ENCODE data around the gene MITF.
A peak's percentile ranks its signal among the peaks of the same experiment; 100 is the strongest.

DNA sequence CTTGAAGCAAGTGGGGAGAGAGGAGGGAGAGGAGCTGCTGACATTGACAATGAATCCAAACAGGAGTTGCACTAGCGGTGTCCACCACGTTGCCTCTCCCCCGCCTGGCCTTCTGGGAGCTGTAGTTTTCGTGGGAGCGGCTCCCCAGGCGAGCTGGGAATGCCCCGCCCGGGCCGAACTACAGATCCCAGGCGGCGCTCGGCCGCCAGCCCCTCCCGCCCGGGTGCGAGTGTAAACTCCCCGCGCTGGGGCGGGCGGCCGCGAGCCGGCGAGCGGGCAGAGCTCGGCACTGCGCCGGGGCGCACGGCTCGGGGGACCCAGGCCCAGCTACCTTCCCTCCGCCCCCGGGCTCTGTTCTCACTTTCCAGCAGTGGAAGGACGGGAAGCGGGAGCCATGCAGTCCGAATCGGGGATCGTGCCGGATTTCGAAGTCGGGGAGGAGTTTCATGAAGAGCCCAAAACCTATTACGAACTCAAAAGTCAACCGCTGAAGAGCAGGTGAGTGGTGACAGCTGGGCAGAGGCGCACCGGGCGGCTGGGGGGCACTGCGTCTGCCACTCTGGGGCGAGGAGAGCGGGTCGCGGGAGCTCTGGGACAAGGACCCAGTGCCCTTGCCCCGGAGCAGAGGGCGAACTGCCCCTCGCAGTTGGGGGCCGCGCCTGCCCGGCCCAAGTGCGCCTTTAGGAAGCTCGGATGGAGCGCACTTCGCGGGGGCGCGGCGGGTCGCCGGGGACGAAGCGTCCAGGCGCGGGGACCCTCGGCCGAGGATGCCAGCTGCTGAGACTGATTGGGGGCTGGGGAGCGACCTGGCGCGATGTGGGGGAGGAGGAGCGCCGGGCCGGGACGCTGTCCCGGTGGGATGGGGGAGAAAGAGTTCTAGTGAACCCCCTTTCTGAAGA lies at the start of gene MITF:
- TF ChIP-seq POLR2A (IDR thresholded peaks at IDR 0.05): peak; percentile 18
- TF ChIP-seq, protein P1, sequence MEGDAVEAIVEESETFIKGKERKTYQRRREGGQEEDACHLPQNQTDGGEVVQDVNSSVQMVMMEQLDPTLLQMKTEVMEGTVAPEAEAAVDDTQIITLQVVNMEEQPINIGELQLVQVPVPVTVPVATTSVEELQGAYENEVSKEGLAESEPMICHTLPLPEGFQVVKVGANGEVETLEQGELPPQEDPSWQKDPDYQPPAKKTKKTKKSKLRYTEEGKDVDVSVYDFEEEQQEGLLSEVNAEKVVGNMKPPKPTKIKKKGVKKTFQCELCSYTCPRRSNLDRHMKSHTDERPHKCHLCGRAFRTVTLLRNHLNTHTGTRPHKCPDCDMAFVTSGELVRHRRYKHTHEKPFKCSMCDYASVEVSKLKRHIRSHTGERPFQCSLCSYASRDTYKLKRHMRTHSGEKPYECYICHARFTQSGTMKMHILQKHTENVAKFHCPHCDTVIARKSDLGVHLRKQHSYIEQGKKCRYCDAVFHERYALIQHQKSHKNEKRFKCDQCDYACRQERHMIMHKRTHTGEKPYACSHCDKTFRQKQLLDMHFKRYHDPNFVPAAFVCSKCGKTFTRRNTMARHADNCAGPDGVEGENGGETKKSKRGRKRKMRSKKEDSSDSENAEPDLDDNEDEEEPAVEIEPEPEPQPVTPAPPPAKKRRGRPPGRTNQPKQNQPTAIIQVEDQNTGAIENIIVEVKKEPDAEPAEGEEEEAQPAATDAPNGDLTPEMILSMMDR (IDR thresholded peaks at IDR 0.05): no peak
